ENCODE results near the gene LAMA4.

DNA sequence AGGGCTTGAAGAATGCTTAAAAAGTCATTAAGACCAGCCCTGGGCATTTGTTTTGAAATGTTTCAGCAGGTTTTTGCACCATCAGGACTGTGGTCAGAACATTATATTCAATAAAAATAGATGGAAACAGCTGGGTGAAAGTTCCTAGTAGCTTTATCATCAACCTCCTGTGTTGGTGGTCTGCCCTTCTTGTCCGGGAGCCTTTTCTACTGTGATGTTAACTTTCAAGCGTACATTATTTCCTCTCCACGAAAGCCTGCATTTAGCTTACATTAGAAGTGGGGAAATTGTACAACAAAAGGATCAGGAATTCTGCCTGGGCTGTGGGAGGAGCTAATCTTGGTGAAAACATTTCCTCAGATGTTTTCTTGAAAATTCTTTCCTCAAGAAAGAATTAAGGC is 71.1 kb downstream of the LAMA4 start:
- TF ChIP-seq EZH2 (IDR thresholded peaks at IDR 0.05; ENCODE audit: low read length, unreplicated experiment) (no peak), EZH2phosphoT487 (IDR thresholded peaks at IDR 0.05; ENCODE audit: borderline replicate concordance, low read length) (no peak)
